HG02943 (cell line): ENCODE measurements around the gene SARS1.

ENCODE experiments used
- ATAC-seq: cut with Tn5 transposase; IDR thresholded peaks from one replicate; pipeline ENCODE4 v1.9.1; 2021; ENCODE audit warnings: mild to moderate bottlenecking, low read depth, moderate library complexity; ENCODE audit not compliant: unreplicated experiment

SARS1 gene

DNA sequence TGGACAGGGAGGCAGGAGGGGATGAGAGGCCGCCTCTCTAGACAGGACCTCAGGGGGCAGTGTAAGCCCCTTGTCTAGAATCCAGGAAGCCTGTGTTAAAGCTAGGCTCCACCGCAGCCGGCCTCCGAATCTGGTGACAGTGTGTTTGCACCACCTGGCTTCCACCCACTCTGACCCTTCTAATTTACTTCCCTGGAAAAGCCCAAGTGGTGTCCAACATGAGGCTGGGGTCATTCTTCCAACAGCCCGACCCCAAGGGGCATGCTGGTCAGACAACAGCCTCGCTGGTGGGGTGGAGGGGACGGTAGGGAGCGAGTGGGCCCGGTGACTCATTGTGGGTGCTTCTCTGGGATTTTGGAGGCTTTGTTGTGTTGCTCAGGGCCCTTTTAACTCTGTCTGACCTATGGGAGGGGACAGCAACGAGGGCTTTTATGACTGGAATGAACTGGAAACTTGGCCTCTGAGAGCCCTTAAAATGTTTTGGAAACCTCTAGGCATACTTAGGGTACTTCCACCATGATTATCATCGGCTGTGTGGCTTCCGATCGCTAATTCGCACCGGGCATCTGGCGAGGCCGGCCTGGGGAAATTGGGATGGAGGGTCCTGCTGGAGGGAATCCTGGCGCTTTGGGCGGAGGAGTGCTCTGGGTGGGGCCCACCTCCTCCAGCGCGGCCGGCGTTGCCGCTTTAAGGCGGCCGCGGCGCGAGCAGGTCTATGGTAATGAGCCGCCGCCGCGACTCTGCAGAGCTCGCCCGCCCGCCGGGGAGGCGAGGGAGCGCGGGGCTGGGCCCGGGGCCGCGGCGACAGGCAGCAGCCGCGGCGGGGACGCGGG lies 35.3 kb downstream of the SARS1 start, which contains the start of gene CELSR2:
CELSR2 (plus strand) TSS at position 743 of the 833 bp plus-strand sequence. CDS start 541 bp downstream, outside the sequence.
- ATAC-seq: no peak

DNA sequence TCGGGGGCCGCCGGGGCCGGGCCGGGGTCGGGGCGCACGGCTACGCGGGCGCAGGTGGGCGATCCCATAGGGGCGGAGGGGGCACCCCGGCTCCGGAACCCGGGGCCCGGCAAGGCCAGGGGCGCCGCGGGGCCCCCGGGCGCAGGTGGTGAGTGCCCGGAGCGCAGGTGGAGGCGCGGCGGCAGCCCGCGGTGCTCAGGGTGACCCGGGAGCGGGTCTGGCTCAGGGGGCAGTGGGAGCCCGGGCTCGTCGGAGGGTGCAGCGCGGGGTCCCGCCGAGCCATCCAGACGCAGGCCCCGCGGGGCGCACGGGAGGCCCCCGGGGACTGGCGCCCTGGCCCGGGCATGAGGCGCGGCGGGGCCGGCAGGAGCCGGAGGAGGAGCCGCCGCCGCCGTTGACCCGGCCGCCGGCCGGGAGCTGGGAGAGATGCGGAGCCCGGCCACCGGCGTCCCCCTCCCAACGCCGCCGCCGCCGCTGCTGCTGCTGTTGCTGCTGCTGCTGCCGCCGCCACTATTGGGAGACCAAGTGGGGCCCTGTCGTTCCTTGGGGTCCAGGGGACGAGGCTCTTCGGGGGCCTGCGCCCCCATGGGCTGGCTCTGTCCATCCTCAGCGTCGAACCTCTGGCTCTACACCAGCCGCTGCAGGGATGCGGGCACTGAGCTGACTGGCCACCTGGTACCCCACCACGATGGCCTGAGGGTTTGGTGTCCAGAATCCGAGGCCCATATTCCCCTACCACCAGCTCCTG lies 36.1 kb downstream of the SARS1 start:
- ATAC-seq: no peak

DNA sequence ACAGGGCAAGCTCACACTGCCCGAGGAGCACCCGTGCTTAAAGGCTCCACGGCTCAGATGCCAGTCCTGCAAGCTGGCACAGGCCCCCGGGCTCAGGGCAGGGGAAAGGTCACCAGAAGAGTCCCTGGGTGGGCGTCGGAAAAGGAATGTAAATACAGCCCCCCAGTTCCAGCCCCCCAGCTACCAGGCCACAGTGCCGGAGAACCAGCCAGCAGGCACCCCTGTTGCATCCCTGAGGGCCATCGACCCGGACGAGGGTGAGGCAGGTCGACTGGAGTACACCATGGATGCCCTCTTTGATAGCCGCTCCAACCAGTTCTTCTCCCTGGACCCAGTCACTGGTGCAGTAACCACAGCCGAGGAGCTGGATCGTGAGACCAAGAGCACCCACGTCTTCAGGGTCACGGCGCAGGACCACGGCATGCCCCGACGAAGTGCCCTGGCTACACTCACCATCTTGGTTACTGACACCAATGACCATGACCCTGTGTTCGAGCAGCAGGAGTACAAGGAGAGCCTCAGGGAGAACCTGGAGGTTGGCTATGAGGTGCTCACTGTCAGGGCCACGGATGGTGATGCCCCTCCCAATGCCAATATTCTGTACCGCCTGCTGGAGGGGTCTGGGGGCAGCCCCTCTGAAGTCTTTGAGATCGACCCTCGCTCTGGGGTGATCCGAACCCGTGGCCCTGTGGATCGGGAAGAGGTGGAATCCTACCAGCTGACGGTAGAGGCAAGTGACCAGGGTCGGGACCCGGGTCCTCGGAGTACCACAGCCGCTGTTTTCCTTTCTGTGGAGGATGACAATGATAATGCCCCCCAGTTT lies 36.9 kb downstream of the SARS1 start:
- ATAC-seq: no peak

GRCh38 chr1:109251277-109252166 lies 37.8 kb downstream of the SARS1 start:
- ATAC-seq: no peak

DNA sequence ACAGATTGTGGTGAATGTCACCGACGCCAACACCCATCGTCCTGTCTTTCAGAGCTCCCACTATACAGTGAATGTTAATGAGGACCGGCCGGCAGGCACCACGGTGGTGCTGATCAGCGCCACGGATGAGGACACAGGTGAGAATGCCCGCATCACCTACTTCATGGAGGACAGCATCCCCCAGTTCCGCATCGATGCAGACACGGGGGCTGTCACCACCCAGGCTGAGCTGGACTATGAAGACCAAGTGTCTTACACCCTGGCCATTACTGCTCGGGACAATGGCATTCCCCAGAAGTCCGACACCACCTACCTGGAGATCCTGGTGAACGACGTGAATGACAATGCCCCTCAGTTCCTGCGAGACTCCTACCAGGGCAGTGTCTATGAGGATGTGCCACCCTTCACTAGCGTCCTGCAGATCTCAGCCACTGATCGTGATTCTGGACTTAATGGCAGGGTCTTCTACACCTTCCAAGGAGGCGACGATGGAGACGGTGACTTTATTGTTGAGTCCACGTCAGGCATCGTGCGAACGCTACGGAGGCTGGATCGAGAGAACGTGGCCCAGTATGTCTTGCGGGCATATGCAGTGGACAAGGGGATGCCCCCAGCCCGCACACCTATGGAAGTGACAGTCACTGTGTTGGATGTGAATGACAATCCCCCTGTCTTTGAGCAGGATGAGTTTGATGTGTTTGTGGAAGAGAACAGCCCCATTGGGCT lies 38.6 kb downstream of the SARS1 start:
- no peak for ATAC-seq

GRCh38 chr1:109252893-109253802 lies 39.4 kb downstream of the SARS1 start:
- ATAC-seq: no peak

GRCh38 chr1:109253803-109254620 lies 40.3 kb downstream of the SARS1 start:
- ATAC-seq: no peak

GRCh38 chr1:109254621-109255096 lies 40.9 kb downstream of the SARS1 start:
- no peak for ATAC-seq

DNA sequence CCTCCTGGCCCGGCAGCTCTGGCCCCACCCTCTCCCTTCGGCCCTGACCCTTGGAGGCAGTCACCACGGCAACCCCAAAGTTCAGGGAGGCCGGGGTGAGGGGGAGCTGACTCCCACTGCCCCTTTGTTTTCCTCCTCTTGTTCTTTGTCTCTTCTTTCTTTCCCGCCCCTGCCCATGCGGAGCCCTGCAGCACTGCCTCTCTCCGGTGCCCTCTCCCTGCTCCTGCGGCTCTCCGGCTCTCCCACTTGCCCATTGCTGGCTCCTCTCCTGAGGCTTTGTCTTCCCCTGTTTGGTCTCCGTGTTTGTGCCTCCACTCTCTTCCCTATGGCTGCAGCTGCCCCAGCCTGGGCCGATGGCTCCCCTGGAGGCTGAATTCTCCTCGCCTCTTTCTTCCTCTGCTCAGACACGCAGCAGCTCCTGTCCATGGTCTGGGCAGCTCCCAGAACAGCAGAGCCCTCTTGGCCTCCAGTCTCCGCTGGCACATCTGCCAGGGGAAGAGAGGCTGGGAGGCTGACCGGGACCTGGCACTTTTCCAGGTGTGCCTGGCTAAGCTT lies 41.5 kb downstream of the SARS1 start:
- no peak for ATAC-seq

GRCh38 chr1:109255678-109256077 lies 42.0 kb downstream of the SARS1 start:
- no peak for ATAC-seq

GRCh38 chr1:109256085-109256484 lies 42.4 kb downstream of the SARS1 start:
- no peak for ATAC-seq

GRCh38 chr1:109256971-109257681 lies 43.4 kb downstream of the SARS1 start:
- no peak for ATAC-seq

GRCh38 chr1:109257682-109258421 lies 44.1 kb downstream of the SARS1 start:
- no peak for ATAC-seq

GRCh38 chr1:109258481-109259466 lies 45.1 kb downstream of the SARS1 start:
- no peak for ATAC-seq
